Smooth muscle cell (in vitro differentiated cells): ENCODE results near the gene LDB2. TPM values are rescaled to one million over a fixed set of nuclear protein-coding genes. Genes with fewer than 3 reads are reported as not detected.

Source experiments
- DNase-seq: peaks from one replicate; lab custom pipeline; 2025; ENCODE audit not compliant: unreplicated experiment; lab: John Stamatoyannopoulos, UW
- H2AFZ ChIP-seq: fragments of 200-600 bp; sonication (generic); 2 replicates; pipeline ENCODE4 v1.6.0; 2016; ENCODE audit warnings: antibody characterized with exemption, low read depth, mild to moderate bottlenecking
- H3F3A ChIP-seq: fragments of 200-600 bp; sonication (generic); 2 replicates; pipeline ENCODE4 v1.6.0; 2017; ENCODE audit warnings: antibody characterized with exemption, low read depth
- H3K27ac ChIP-seq: fragments of 200-600 bp; sonication (generic); 2 replicates; pipeline ENCODE4 v1.5.1; 2016; ENCODE audit warnings: low read depth, mild to moderate bottlenecking
- H3K27me3 ChIP-seq: fragments of 200-600 bp; sonication (generic); 2 replicates; pipeline ENCODE4 v1.6.1; 2016; ENCODE audit warnings: low read depth, mild to moderate bottlenecking
- H3K36me3 ChIP-seq: fragments of 200-600 bp; sonication (generic); 2 replicates; pipeline ENCODE4 v1.5.1; 2016; ENCODE audit warnings: low read depth
- H3K4me1 ChIP-seq: fragments of 200-600 bp; sonication (generic); 2 replicates; pipeline ENCODE4 v1.5.1; 2016; ENCODE audit warnings: low read depth
- H3K4me2 ChIP-seq: fragments of 200-600 bp; sonication (generic); 2 replicates; pipeline ENCODE4 v1.6.0; 2016; ENCODE audit warnings: mild to moderate bottlenecking
- H3K4me3 ChIP-seq: fragments of 200-600 bp; sonication (generic); 2 replicates; pipeline ENCODE4 v1.5.1; 2016; ENCODE audit warnings: mild to moderate bottlenecking
- H3K79me2 ChIP-seq: fragments of 200-600 bp; sonication (generic); 2 replicates; pipeline ENCODE4 v1.6.0; 2016; ENCODE audit warnings: low read depth, mild to moderate bottlenecking
- H3K9ac ChIP-seq: fragments of 200-600 bp; sonication (generic); 2 replicates; pipeline ENCODE4 v1.6.0; 2016; ENCODE audit warnings: low read depth
- H3K9me3 ChIP-seq: fragments of 200-600 bp; sonication (generic); replicated peaks from 2 replicates; pipeline ENCODE4 v1.5.1; 2016; ENCODE audit warnings: low read depth
- H4K20me1 ChIP-seq: fragments of 200-600 bp; sonication (generic); 2 replicates; pipeline ENCODE4 v1.6.0; 2016; ENCODE audit warnings: low read depth
- CTCF ChIP-seq: fragments of 200-600 bp; sonication (generic); IDR thresholded peaks from 2 replicates; pipeline ENCODE4 v1.5.1; 2017; ENCODE audit warnings: borderline replicate concordance, mild to moderate bottlenecking, antibody characterized with exemption; ENCODE audit not compliant: insufficient read depth, poor library complexity, severe bottlenecking
- WGBS: methylation state at CpG from one replicate; pipeline ENCODE4 v1.1.7; 2016; ENCODE audit warnings: low lambda C conversion rate; 5-methylcytosine and 5-hydroxymethylcytosine counted together
- polyA plus RNA-seq: library from polyadenylated mRNA; unstranded; fragments of >200 nt; fragmentation: Nextera tagmentation; extraction: Ambion mirVana; gene quantifications from 2 replicates; pipeline ENCODE4 v1.2.1, GENCODE V29; 2016
- total RNA-seq: library from RNA; depleted of rRNA; stranded (reverse); fragments of >200 nt; gene quantifications from 2 replicates; pipeline ENCODE4 v1.2.3, GENCODE V29; 2014

Gene LDB2
- total and polyA plus RNA-seq, 2 experiments from 2014 or later, result 30.6 to 61.5 TPM

GRCh38 chr4:16730522-16731205 lies 167.8 kb downstream of the LDB2 start:
- H3K9ac ChIP-seq, result no peak overlapping the region
- no peaks in the 10 kb centered on the region for H3K36me3 ChIP-seq
- H3K4me2 ChIP-seq, result no peak overlapping the region
- no peak for DNase-seq
- no peak for TF ChIP-seq CTCF
- no peaks in the 10 kb centered on the region for H4K20me1 ChIP-seq
- H2AFZ ChIP-seq, result no peak overlapping the region
- H3F3A ChIP-seq, result no peaks in the 10 kb centered on the region
- WGBS, result 98% methylated on average over 3 of the region's 3 CpGs
- H3K4me1 ChIP-seq, result peaks cover 10% of the 10 kb centered on the region
- H3K27me3 ChIP-seq, result no peaks in the 10 kb centered on the region
- H3K9me3 ChIP-seq, result no peaks in the 10 kb centered on the region
- no peak overlapping the region for H3K27ac ChIP-seq
- no peaks in the 10 kb centered on the region for H3K79me2 ChIP-seq
- H3K4me3 ChIP-seq, result no peak overlapping the region

- H3K36me3 ChIP-seq, result no peaks in the 10 kb centered on the region
- no peaks in the 10 kb centered on the region for H3F3A ChIP-seq
- no peak overlapping the region for H3K4me3 ChIP-seq
- no peak overlapping the region for H3K27ac ChIP-seq
- H4K20me1 ChIP-seq, result no peaks in the 10 kb centered on the region
- H3K9me3 ChIP-seq, result no peaks in the 10 kb centered on the region
- TF ChIP-seq CTCF, result no peak
- DNase-seq, result no peak
- no peaks in the 10 kb centered on the region for H3K27me3 ChIP-seq
- H3K79me2 ChIP-seq, result no peaks in the 10 kb centered on the region
- WGBS, result 55% methylated on average over 7 of the region's 7 CpGs
- H3K4me2 ChIP-seq, result no peak overlapping the region
- H3K4me1 ChIP-seq, result peaks cover 10% of the 10 kb centered on the region
- no peak overlapping the region for H2AFZ ChIP-seq
- H3K9ac ChIP-seq, result no peak overlapping the region
Observed at GRCh38 chr4:16729336-16729735, 169.1 kb downstream of the LDB2 start.

GRCh38 chr4:16728849-16729248 lies 169.6 kb downstream of the LDB2 start:
- Histone ChIP-seq H3K9ac (no peak overlapping the region), H3K4me2 (no peak overlapping the region), H3F3A (no peaks in the 10 kb centered on the region), H3K36me3 (no peaks in the 10 kb centered on the region), H3K4me3 (no peak overlapping the region), H3K27me3 (no peaks in the 10 kb centered on the region), H3K9me3 (no peaks in the 10 kb centered on the region), H3K79me2 (no peaks in the 10 kb centered on the region), H4K20me1 (no peaks in the 10 kb centered on the region), H3K27ac (no peak overlapping the region), H2AFZ (no peak overlapping the region), H3K4me1 (peaks cover 10% of the 10 kb centered on the region)
- no peak for TF ChIP-seq CTCF
- DNase-seq, result no peak
- 61% methylated on average over 2 of the region's 2 CpGs for WGBS

- no peak overlapping the region for H2AFZ ChIP-seq
- H3K36me3 ChIP-seq, result no peaks in the 10 kb centered on the region
- DNase-seq, result no peak
- H3K4me2 ChIP-seq, result no peak overlapping the region
- no peaks in the 10 kb centered on the region for H3K9me3 ChIP-seq
- H4K20me1 ChIP-seq, result no peaks in the 10 kb centered on the region
- TF ChIP-seq CTCF, result no peak
- H3K27ac ChIP-seq, result no peak overlapping the region
- no peaks in the 10 kb centered on the region for H3K27me3 ChIP-seq
- no peaks in the 10 kb centered on the region for H3K79me2 ChIP-seq
- H3F3A ChIP-seq, result no peaks in the 10 kb centered on the region
- no peak overlapping the region for H3K4me3 ChIP-seq
- no peak overlapping the region for H3K9ac ChIP-seq
- peaks cover 10% of the 10 kb centered on the region for H3K4me1 ChIP-seq
Observed at GRCh38 chr4:16728111-16728510, 170.3 kb downstream of the LDB2 start.
